GM12878 (cell line): ENCODE data around the gene POMT2. TPM values are rescaled to one million over a fixed set of nuclear protein-coding genes. Genes with fewer than 3 reads are reported as not detected.

ENCODE experiments used
- ATAC-seq: fragments of 200-7000 bp; cut with Tn5 transposase; 3 replicates; pipeline ENCODE4 v1.9.1; 2020; ENCODE audit warnings: mild to moderate bottlenecking, moderate library complexity
- BruUV-seq: library from RNA; stranded (reverse); fragments of 400-500 nt; replicated peaks from 2 replicates; lab custom pipeline; 2021; lab: Mats Ljungman, UMichigan
- CTCF ChIA-PET: fragments of 300-600 bp; sonication (Branson Sonifier 250); formaldehyde crosslinking; extraction: SDS; loops from one replicate; lab custom pipeline; 2021; ENCODE audit warnings: inconsistent platforms; lab: Yijun Ruan, JAX
- POLR2A ChIA-PET: fragments of 350-600 bp; formaldehyde crosslinking; extraction: SDS; loops from one replicate; lab custom pipeline; 2021; ENCODE audit warnings: inconsistent platforms; lab: Charles Lee
- RAD21 ChIA-PET: fragments of 300-600 bp; sonication (Branson Sonifier 250); formaldehyde crosslinking; loops from one replicate; lab custom pipeline; 2023; ENCODE audit warnings: antibody characterized with exemption; ENCODE audit not compliant: unreplicated experiment; lab: Charles Lee
- SMC1A ChIA-PET: fragments of 300-600 bp; sonication (Branson Sonifier 250); formaldehyde crosslinking; loops from one replicate; lab custom pipeline; 2023; ENCODE audit not compliant: unreplicated experiment, uncharacterized antibody; lab: Charles Lee
- DNase-seq: peaks from one replicate; pipeline ENCODE4 v3.0.0-alpha.2; 2011; ENCODE audit warnings: low read depth, low spot score
- FAIRE-seq: peaks from 3 replicates; lab custom pipeline; 2011; peaks lifted over from hg19 to GRCh38; lab: Jason Lieb, UNC
- H2AFZ ChIP-seq: 2 replicates; pipeline ENCODE4 v1.6.0; 2011; ENCODE audit warnings: low read depth, low read length, control low read depth; ENCODE audit not compliant: control insufficient read depth
- H3K27ac ChIP-seq: 2 replicates; pipeline ENCODE4 v1.5.1; 2011; ENCODE audit warnings: control low read depth; ENCODE audit not compliant: control insufficient read depth, insufficient read depth
- H3K27me3 ChIP-seq, 2 experiments: replicated peaks in 1 of 2; 2 replicates each; pipeline versions ENCODE4 v1.6.0 to v1.6.1; 2011; ENCODE audit warnings: low read length in 1 of 2; ENCODE audit not compliant: control insufficient read depth in 2 of 2, insufficient read depth in 2 of 2
- H3K36me3 ChIP-seq, 2 experiments: 2 replicates each; pipeline ENCODE4 v1.5.1; 2011; ENCODE audit warnings: low read length in 1 of 2; ENCODE audit not compliant: control insufficient read depth in 2 of 2, insufficient read depth in 2 of 2
- H3K4me1 ChIP-seq: 2 replicates; pipeline ENCODE4 v1.6.1; 2011; ENCODE audit warnings: mild to moderate bottlenecking, low read length, moderate library complexity, mixed read lengths; ENCODE audit not compliant: control insufficient read depth, insufficient read depth
- H3K4me2 ChIP-seq: 2 replicates; pipeline ENCODE4 v1.6.0; 2011; ENCODE audit warnings: control low read depth; ENCODE audit not compliant: control insufficient read depth, insufficient read depth
- H3K4me3 ChIP-seq: fragments of 200-600 bp; sonication (generic); 2 replicates; pipeline ENCODE4 v1.5.1; 2016
- H3K79me2 ChIP-seq: 2 replicates; pipeline ENCODE4 v1.6.0; 2011; ENCODE audit warnings: low read length; ENCODE audit not compliant: control insufficient read depth, insufficient read depth
- H3K9ac ChIP-seq: 2 replicates; pipeline ENCODE4 v1.8.0; 2011; ENCODE audit warnings: low read length, control low read depth, mixed read lengths; ENCODE audit not compliant: control insufficient read depth, insufficient read depth
- H3K9me3 ChIP-seq: replicated peaks from 3 replicates; pipeline ENCODE4 v1.5.1; 2011; ENCODE audit warnings: mild to moderate bottlenecking, low read length; ENCODE audit not compliant: control insufficient read depth, insufficient read depth
- H4K20me1 ChIP-seq: 2 replicates; pipeline ENCODE4 v1.6.0; 2011; ENCODE audit not compliant: control insufficient read depth, insufficient read depth
- ATF7 ChIP-seq: fragments of 450-650 bp; IDR thresholded peaks from 2 replicates; pipeline ENCODE4 v1.6.1; 2016; ENCODE audit warnings: low read depth, mild to moderate bottlenecking
- CBFB ChIP-seq: IDR thresholded peaks from 2 replicates; pipeline ENCODE4 v1.6.1; 2016; ENCODE audit warnings: antibody characterized with exemption, low read depth
- CHD2 ChIP-seq: IDR thresholded peaks from 2 replicates; pipeline ENCODE4 v1.6.1; 2011; ENCODE audit warnings: low read depth, low read length, improper control_type of control experiment, borderline replicate concordance
- CREM ChIP-seq: IDR thresholded peaks from 2 replicates; pipeline ENCODE4 v1.6.1; 2014; ENCODE audit warnings: antibody characterized with exemption, low read depth
- EZH2 ChIP-seq: IDR thresholded peaks from 2 replicates; pipeline ENCODE4 v1.6.1; 2012; ENCODE audit warnings: low read depth, mild to moderate bottlenecking, control low read depth, inconsistent platforms, low read length, borderline replicate concordance; ENCODE audit not compliant: control insufficient read depth
- FOXK2 ChIP-seq: fragments of 450-650 bp; IDR thresholded peaks from 2 replicates; pipeline ENCODE4 v1.6.1; 2017; ENCODE audit warnings: mild to moderate bottlenecking, moderate library complexity
- KAT2A ChIP-seq: conservative IDR thresholded peaks from 2 replicates; pipeline ENCODE4 v1.6.1; 2011; ENCODE audit warnings: low read depth, low read length; ENCODE audit not compliant: control insufficient read depth
- MYC ChIP-seq: IDR thresholded peaks from 2 replicates; pipeline ENCODE4 v1.6.1; 2011; ENCODE audit warnings: mild to moderate bottlenecking, low read length, moderate library complexity, inconsistent platforms; ENCODE audit not compliant: insufficient read depth, insufficient replicate concordance, insufficient read length, severe bottlenecking
- NFYA ChIP-seq: IDR thresholded peaks from 2 replicates; pipeline ENCODE4 v1.6.1; 2011; ENCODE audit warnings: low read depth, mild to moderate bottlenecking, low read length, improper control_type of control experiment, borderline replicate concordance
- NRF1 ChIP-seq: conservative IDR thresholded peaks from 2 replicates; pipeline ENCODE4 v1.6.1; 2011; ENCODE audit warnings: mild to moderate bottlenecking, low read depth, low read length, improper control_type of control experiment
- RUNX3 ChIP-seq: IDR thresholded peaks from 2 replicates; pipeline ENCODE4 v1.6.1; 2012; ENCODE audit warnings: low read length, inconsistent platforms
- SIX5 ChIP-seq: IDR thresholded peaks from 2 replicates; pipeline ENCODE4 v1.6.1; 2011; ENCODE audit warnings: mild to moderate bottlenecking, low read depth, low read length, moderate library complexity; ENCODE audit not compliant: severe bottlenecking
- WRNIP1 ChIP-seq: IDR thresholded peaks from 2 replicates; pipeline ENCODE4 v1.6.1; 2011; ENCODE audit warnings: low read depth, low read length, improper control_type of control experiment, borderline replicate concordance
- ZNF217 ChIP-seq: fragments of 450-650 bp; IDR thresholded peaks from 2 replicates; pipeline ENCODE4 v1.6.1; 2017; ENCODE audit warnings: antibody characterized with exemption, mild to moderate bottlenecking
- WGBS: methylation state at CpG from one replicate; pipeline ENCODE4 v1.1.6; 2016; ENCODE audit warnings: low lambda C conversion rate; ENCODE audit not compliant: insufficient replicate concordance, insufficient coverage; ENCODE audit errors: missing lambda C conversion rate; 5-methylcytosine and 5-hydroxymethylcytosine counted together
- in situ Hi-C: fragments of 300-500 bp; cut with MboI; formaldehyde crosslinking; loops from 9 replicates; pipeline ENCODE4 v1.14.3; 2018; ENCODE audit warnings: mixed read lengths
- intact Hi-C: fragments of 100-400 bp; cut with micrococcal nuclease; formaldehyde crosslinking; loops from one replicate; pipeline ENCODE4 v1.14.2; 2022; ENCODE audit not compliant: unreplicated experiment
- polyA plus RNA-seq, 11 experiments: library from polyadenylated mRNA; depleted of rRNA in 4 of 11; unstranded in 6 of 11; stranded (reverse) in 5 of 11; fragments of >200 nt; fragmentation: Nextera tagmentation in 4 of 11; fragmentation: Illumina TruSeq in 1 of 11; extraction: Ambion mirVana in 4 of 11; extraction: Trizol in 1 of 11; gene quantifications; 1 replicate in 1 of 11; 2 replicates in 10 of 11; pipeline versions ENCODE4 v1.2.1 to v1.2.3, GENCODE V29; 2011 to 2016; ENCODE audit warnings: inconsistent platforms in 2 of 11, missing spikeins in 2 of 11, low read depth in 1 of 11
- total RNA-seq, 4 experiments: library from RNA; depleted of rRNA in 3 of 4; stranded (reverse); fragments of >200 nt in 3 of 4; fragmentation: Illumina TruSeq in 1 of 4; extraction: Trizol in 1 of 4; gene quantifications; 2 replicates each; pipeline versions ENCODE4 v1.2.1 to v1.2.3, GENCODE V29; 2013 to 2021
- TF ChIP-seq, protein P1 (sequence below): fragments of 450-650 bp; IDR thresholded peaks from 2 replicates; pipeline ENCODE4 v1.6.1; 2017; ENCODE audit warnings: mild to moderate bottlenecking, low read depth, inconsistent platforms; ENCODE audit not compliant: poor library complexity, severe bottlenecking

POMT2 gene
- total and polyA plus RNA-seq, 10 of the 15 experiments (the other 5 are each of a cell fraction or from before 2014, with no cell fraction given) = 0.23 to 13.9 (median 6.5) TPM

DNA sequence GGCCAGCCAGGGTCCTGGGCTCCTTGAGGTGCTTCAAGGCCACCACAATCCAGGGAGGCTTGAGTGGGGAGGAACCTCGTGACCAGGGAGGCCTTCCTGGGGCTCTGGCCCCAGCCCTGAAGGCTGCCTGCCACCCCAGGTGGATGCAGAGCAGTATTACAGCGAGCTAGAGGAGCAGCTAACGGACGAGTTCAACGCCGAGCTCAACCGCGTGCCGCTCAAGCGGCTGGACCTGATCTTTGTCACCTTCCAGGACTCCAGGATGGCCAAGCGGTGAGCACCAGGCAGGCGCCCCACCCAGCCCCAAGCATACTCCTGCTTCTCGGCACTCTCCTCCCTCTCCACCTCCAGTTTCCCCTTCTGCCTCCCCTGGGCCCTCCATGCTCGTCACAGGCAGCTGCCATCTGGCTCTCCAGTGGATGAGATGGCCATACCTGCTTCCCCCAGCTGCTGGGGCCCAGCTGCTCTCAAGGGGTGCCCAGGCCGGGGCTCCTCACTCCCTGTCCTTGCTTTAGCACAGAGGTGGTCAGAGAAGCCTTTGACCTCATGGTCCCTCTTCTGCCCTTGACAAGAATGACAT, 80.3 kb downstream of the POMT2 start:
- Histone ChIP-seq H3K4me2 (no peak overlapping the region), H3K27me3 (peaks cover 0 to 1% of the 10 kb centered on the region in 2 experiments; a peak in 2 of 4 replicates), H3K27ac (no peak overlapping the region), H4K20me1 (no peaks in the 10 kb centered on the region), H3K9me3 (no peaks in the 10 kb centered on the region), H3K4me1 (no peaks in the 10 kb centered on the region), H3K9ac (no peak overlapping the region), H3K79me2 (no peaks in the 10 kb centered on the region), H2AFZ (no peak overlapping the region), H3K36me3 (no peaks in the 10 kb centered on the region), H3K4me3 (no peak overlapping the region)
- CTCF ChIA-PET = interaction anchor here (0.8 to 2.1 kb wide), 2 partner anchors 10 to 75 kb away, joined by 3 to 12 read pairs; no protein-coding TSS in a partner anchor
- no peak for TF ChIP-seq ATF7
- TF ChIP-seq FOXK2 = no peak
- TF ChIP-seq KAT2A = no peak
- TF ChIP-seq EZH2 = no peak
- TF ChIP-seq NRF1 = no peak
- TF ChIP-seq WRNIP1 = no peak
- no peak for TF ChIP-seq CHD2
- TF ChIP-seq NFYA = no peak
- TF ChIP-seq, protein P1, sequence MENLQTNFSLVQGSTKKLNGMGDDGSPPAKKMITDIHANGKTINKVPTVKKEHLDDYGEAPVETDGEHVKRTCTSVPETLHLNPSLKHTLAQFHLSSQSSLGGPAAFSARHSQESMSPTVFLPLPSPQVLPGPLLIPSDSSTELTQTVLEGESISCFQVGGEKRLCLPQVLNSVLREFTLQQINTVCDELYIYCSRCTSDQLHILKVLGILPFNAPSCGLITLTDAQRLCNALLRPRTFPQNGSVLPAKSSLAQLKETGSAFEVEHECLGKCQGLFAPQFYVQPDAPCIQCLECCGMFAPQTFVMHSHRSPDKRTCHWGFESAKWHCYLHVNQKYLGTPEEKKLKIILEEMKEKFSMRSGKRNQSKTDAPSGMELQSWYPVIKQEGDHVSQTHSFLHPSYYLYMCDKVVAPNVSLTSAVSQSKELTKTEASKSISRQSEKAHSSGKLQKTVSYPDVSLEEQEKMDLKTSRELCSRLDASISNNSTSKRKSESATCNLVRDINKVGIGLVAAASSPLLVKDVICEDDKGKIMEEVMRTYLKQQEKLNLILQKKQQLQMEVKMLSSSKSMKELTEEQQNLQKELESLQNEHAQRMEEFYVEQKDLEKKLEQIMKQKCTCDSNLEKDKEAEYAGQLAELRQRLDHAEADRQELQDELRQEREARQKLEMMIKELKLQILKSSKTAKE = no peak
- no peak for TF ChIP-seq CREM
- TF ChIP-seq MYC = no peak
- TF ChIP-seq ZNF217 = no peak
- TF ChIP-seq RUNX3 = no peak
- TF ChIP-seq CBFB = no peak
- TF ChIP-seq SIX5 = no peak
- ATAC-seq (no peak), FAIRE-seq (no peak), DNase-seq (no peak)
- in situ Hi-C loops (no loop called here), intact Hi-C loops (no loop called here)
- 54% methylated on average over 15 of the region's 15 CpGs for WGBS
- BruUV-seq = no TSS peak
- POLR2A ChIA-PET = no interaction called here
- SMC1A ChIA-PET = no interaction called here
- RAD21 ChIA-PET = no interaction called here
